Measurements from ENCODE around the gene POT1. TPM values are rescaled to one million over a fixed set of nuclear protein-coding genes. Genes with fewer than 3 reads are reported as not detected.

The POT1 gene
- total and polyA plus RNA-seq, 2 of the 13 experiments (the other 11 are each of a cell fraction or from before 2014, with no cell fraction given): 21.7 to 23.4 TPM

DNA sequence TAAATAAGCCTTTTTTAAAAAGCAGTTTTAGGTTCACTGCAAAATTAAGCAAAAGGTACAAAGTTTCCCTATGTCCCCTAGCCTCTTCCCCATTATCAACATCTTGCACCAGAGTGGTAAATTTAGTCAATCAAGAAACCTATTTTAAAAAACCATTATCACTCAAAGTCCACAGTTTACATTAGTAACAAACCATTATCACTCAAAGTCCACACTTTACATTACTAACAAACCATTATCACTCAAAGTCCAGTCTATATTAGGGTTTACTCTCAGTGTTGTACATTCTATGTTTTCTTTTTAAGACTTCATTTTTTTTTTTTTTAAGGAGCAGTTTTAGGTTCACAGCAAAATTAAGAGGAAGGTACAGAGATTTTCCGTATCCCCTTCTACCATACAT, 89.9 kb downstream of the POT1 start (continued):
- TF ChIP-seq DRAP1 (CRISPR knock-in tag; IDR thresholded peaks at IDR 0.05) (no peak), ZNF782 (CRISPR knock-in tag; IDR thresholded peaks at IDR 0.05; ENCODE audit: borderline replicate concordance) (no peak), ZNF251 (CRISPR knock-in tag; IDR thresholded peaks at IDR 0.05) (no peak), HNF4A (CRISPR knock-in tag; IDR thresholded peaks at IDR 0.05) (peak; percentile 59; the same call in 1 of the 2 replicates), FOSL1 (CRISPR knock-in tag; IDR thresholded peaks at IDR 0.05; ENCODE audit: borderline replicate concordance) (no peak), ZNF792 (CRISPR knock-in tag; IDR thresholded peaks at IDR 0.05) (no peak), PAXIP1 (CRISPR knock-in tag; conservative IDR thresholded peaks at IDR 0.05) (peak; percentile 62)

- Histone ChIP-seq H3K27ac (ENCODE audit: extremely low read length, insufficient read depth, low read length) (no peak overlapping the region), H3K79me2 (ENCODE audit: insufficient read depth, low read length) (no peaks in the 10 kb centered on the region), H2AFZ (ENCODE audit: low read length) (no peak overlapping the region), H4K20me1 (ENCODE audit: insufficient read depth, low read length) (peaks cover 4% of the 10 kb centered on the region; the same call in 1 of the 2 replicates), H3K4me1 (ENCODE audit: insufficient read depth, low read length) (peaks cover 14% of the 10 kb centered on the region), H3K36me3 (replicated peaks in 1 of 2; ENCODE audit: control insufficient read depth in 1 of 2, insufficient read depth in 2 of 2, low read length in 2 of 2) (peaks cover 0 to 8% of the 10 kb centered on the region in 2 experiments; a peak in 3 of 5 replicates), H3K9ac (ENCODE audit: insufficient read depth, low read depth, low read length) (no peak overlapping the region), H3K9me3 (ENCODE audit: low read length) (no peaks in the 10 kb centered on the region), H3K4me2 (ENCODE audit: low read depth, low read length) (no peak overlapping the region), H3K4me3 (replicated peaks in 1 of 3; ENCODE audit: insufficient read depth in 1 of 3, low read depth in 2 of 3, low read length in 3 of 3) (no peak overlapping the region), H3K27me3 (ENCODE audit: control insufficient read depth in 1 of 2, insufficient read depth in 2 of 2, low read length in 2 of 2) (no peaks in the 10 kb centered on the region)
- POLR2A ChIA-PET: no interaction called here
- WGBS (ENCODE audit: low lambda C conversion rate): 83% methylated on average over 1 of the region's 1 CpG
- ATAC-seq (no peak), FAIRE-seq (no peak), DNase-seq (ENCODE audit: low spot score) (no peak)
- intact Hi-C loops (cut with micrococcal nuclease; ENCODE audit: unreplicated experiment): no loop called here
- no TSS peak for BruUV-seq (replicated peaks)
- no peak for TF ChIP-seq CBX2 (IDR thresholded peaks at IDR 0.05; ENCODE audit: low read depth, low read length)
- TF ChIP-seq CBX2 (CRISPR knock-in tag; IDR thresholded peaks at IDR 0.05; ENCODE audit: low read depth): no peak
- TF ChIP-seq CREBL2 (CRISPR knock-in tag; IDR thresholded peaks at IDR 0.05; ENCODE audit: borderline replicate concordance): no peak
- in situ Hi-C loops (cut with HindIII; ENCODE audit: extremely low pct_ligation_motif_present, low pct_unique_long_range_greater_than_20kb): no loop called here
- CTCF ChIA-PET (ENCODE audit: low intra/inter-chr PET ratio, low total read pairs): no interaction called here
Observed at GRCh38 chr7:124836173-124836572, 93.5 kb downstream of the POT1 start.

All from HepG2 (cell line).